ENCODE results near the gene CPAMD8. TPM values are rescaled to one million over a fixed set of nuclear protein-coding genes. Genes with fewer than 3 reads are reported as not detected.
A peak's percentile ranks its signal among the peaks of the same experiment; 100 is the strongest.

Gene CPAMD8
- 27.6 and 42.9 TPM in 2 replicates for total RNA-seq (ENCODE audit: low replicate concordance)
- long read RNA-seq, partial matches to known transcripts: 1 of 3 reads
- long read RNA-seq, other reads (novel, unspliced or antisense): 2 of 3 reads

- DNase-seq (ENCODE audit: extremely low spot score, unreplicated experiment): no peak
- peaks cover 24% of the 10 kb centered on the region for H3K36me3 Mint-ChIP-seq
- peaks cover 15% of the 10 kb centered on the region for H3K4me1 Mint-ChIP-seq (ENCODE audit: unreplicated experiment)
- peak within 1 kb of the TSS; percentile 78 for H3K27ac Mint-ChIP-seq
- peaks cover 23% of the 10 kb centered on the region for H3K27me3 Mint-ChIP-seq
- peak within 1 kb of the TSS; percentile 89 for H3K4me3 Mint-ChIP-seq
- no peak for TF ChIP-seq CTCF (conservative IDR thresholded peaks at IDR 0.05)
- peaks cover 11% of the 10 kb centered on the region for H3K9me3 Mint-ChIP-seq
Observed at GRCh38 chr19:17026706-17027534, at the start of gene CPAMD8. CPAMD8 (minus strand) TSS chr19:17026810; CDS start chr19:17026642, 168 bp downstream.

DNA sequence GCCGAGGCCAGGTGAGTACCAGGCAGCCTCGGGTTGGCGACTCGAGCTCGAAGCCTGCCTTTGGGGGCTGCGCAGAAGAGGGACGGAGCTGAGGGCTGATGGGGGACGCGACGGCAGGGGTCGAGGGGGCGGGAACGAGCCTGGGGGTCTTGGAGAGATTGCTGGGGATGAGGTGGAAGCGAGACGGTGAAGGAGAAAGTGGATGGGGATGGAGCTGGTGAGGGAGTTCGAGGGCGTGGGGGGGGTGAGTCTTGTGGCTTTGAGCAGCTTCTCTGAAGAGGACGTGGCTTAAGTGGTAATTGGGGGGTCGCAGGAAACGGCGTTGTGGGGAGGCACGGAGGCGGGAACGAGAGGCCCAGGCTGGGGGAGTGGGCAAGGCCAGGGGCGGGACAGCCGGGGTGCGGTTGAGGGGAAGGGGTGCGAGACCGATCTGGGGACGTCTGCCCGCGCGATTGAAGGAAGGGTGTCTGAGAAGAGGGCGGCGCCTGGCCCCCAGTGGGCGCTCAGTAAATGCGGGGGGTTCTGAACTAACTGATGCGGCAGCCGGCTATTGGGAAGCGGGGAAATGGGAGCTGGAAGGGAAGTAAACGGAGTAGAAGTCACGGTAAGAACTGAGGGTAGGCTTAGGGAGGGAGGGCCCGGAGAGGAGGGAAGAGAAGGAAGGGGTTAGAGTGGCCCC lies 49.4 kb upstream of the CPAMD8 start:
- Mint-ChIP-seq H3K4me1 (ENCODE audit: unreplicated experiment) (peaks cover 37% of the 10 kb centered on the region), H3K27ac (peak overlapping the region; percentile 80), H3K9me3 (no peaks in the 10 kb centered on the region), H3K4me3 (peak overlapping the region; percentile 99), H3K27me3 (no peaks in the 10 kb centered on the region), H3K36me3 (no peaks in the 10 kb centered on the region)
- DNase-seq (ENCODE audit: extremely low spot score, unreplicated experiment): no peak
- no peak for TF ChIP-seq CTCF (conservative IDR thresholded peaks at IDR 0.05)

GRCh38 chr19:17075035-17075863 lies 48.6 kb upstream of the CPAMD8 start, which contains the start of the genes HAUS8 and MYO9B:
HAUS8 (minus strand) TSS chr19:17075452; CDS start chr19:17075422, 30 bp downstream.
MYO9B (plus strand) TSS chr19:17075777; CDS start chr19:17101718, 25,941 bp downstream.
- Mint-ChIP-seq H3K36me3 (no peaks in the 10 kb centered on the region), H3K27me3 (no peaks in the 10 kb centered on the region), H3K4me3 (peak within 1 kb of the TSS; percentile 99), H3K4me1 (ENCODE audit: unreplicated experiment) (peaks cover 39% of the 10 kb centered on the region), H3K27ac (peak within 1 kb of the TSS; percentile 98), H3K9me3 (no peaks in the 10 kb centered on the region)
- DNase-seq (ENCODE audit: extremely low spot score, unreplicated experiment): peak; percentile 100
- no peak for TF ChIP-seq CTCF (conservative IDR thresholded peaks at IDR 0.05)

GRCh38 chr19:17074634-17075034 lies 48.0 kb upstream of the CPAMD8 start:
- TF ChIP-seq CTCF (conservative IDR thresholded peaks at IDR 0.05): no peak
- Mint-ChIP-seq H3K27ac (peak overlapping the region; percentile 98), H3K4me3 (peak overlapping the region; percentile 99), H3K4me1 (ENCODE audit: unreplicated experiment) (peaks cover 38% of the 10 kb centered on the region), H3K9me3 (no peaks in the 10 kb centered on the region), H3K36me3 (no peaks in the 10 kb centered on the region), H3K27me3 (no peaks in the 10 kb centered on the region)
- DNase-seq (ENCODE audit: extremely low spot score, unreplicated experiment): no peak

All from type B pancreatic cell (in vitro differentiated cells).